HG03571 (cell line): ENCODE results near the gene ACACB.
"Not testable (repeated sequence)": the region's sequence is repeated elsewhere in the genome, so short reads cannot be mapped to it uniquely, and the experiment has no call there.

ENCODE experiments used
- ATAC-seq: cut with Tn5 transposase; IDR thresholded peaks from one replicate; pipeline ENCODE4 v1.9.1; 2021; ENCODE audit not compliant: unreplicated experiment

Gene ACACB

GRCh38 chr12:109170324-109170723 lies 53.9 kb downstream of the ACACB start:
- ATAC-seq: no peak

GRCh38 chr12:109172787-109173186 lies 56.4 kb downstream of the ACACB start:
- not testable (repeated sequence) for ATAC-seq

GRCh38 chr12:109173443-109174240 lies 57.3 kb downstream of the ACACB start:
- no peak for ATAC-seq

DNA sequence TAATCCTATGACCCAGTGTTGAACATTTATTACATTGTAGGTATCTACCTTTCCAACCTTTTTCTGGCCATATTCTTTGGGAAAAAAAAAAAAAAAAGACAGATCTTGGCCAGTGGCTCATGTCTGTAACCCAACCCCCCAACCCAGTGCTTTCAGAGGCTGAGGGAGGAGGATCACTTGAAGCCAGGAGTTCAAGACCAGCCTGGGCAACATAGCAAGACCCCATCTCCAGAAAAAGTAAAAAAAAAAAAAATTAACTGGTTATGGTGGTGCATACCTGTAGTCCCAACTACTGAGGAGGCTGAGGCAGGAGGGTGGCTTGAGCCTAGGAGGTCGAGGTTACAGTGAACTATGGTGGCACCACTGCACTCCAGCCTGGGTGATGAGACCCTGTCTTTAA lies 58.1 kb downstream of the ACACB start:
- ATAC-seq: no peak

DNA sequence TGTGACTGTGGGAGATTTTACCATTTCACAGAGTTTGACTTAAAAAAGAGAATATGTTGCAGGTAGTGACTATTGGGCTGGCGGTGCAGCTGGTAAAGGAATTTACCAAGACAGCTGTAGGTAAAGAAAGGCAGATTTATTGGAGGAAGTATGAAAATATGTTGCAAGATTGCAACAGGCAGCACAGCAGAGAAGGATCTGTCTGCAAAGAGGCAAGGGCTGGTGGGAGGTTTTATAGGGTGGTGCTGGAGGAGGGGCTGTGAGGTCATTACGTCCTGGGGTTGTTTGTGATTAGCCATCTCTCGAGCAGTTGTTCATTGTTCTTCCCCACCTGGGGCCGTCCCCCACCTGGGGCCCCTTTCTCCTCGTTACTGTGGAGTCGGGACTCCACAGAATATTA lies 62.1 kb downstream of the ACACB start:
- no peak for ATAC-seq

DNA sequence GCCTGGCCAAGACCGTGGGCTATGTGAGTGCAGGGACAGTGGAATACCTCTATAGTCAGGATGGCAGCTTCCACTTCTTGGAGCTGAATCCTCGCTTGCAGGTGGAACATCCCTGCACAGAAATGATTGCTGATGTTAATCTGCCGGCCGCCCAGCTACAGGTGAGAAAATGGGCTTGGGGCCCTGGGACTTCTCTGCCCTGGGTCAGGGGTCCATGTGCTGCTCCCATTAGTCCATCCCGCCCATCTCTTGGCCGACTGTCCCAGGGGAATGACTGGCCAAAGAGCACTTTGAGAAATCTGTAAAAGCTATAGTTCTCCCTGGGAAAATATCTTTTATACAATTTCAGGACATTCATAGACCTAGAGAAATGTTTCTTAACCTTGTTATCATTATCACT lies 63.5 kb downstream of the ACACB start:
- no peak for ATAC-seq

DNA sequence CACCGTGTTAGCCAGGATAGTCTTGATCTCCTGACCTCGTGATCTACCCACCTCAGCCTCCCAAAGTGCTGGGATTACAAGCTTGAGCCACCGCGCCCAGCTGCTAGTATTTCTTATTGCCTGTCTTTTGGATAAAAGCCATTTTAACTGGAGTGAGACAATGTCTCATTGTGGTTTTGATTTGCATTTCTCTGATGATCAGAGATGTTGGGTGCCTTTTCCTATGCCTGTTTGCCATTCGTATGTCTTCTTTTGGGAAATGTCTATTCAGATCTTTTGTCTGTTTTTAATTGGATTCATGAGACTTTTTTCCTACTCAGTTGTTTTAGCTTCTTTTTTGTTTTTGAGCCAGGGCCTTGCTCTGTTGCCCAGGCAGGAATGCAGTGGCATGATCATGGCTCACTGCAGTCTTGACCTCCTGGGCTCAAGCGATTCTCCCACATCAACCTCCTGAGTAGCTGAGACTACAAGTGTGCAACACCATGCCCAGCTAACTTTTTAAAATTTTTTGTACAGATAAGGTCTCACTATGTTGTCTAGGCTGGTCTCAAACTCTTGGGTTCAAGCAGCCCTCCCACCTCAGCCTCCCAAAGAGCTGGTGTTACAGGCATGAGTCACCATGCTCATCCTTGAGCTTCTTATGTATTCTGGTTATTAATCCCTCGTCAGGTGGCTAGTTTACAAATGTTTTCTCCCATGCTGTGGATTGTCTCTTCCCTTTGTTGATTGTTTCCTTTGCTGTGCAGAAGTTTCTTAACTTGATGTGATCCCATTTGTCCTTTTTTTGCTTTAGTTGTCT lies 65.9 kb downstream of the ACACB start:
- ATAC-seq: no peak

- ATAC-seq: no peak
Measured at GRCh38 chr12:109185441-109185840, 69.1 kb downstream of the ACACB start.

GRCh38 chr12:109186993-109187653 lies 70.7 kb downstream of the ACACB start:
- ATAC-seq: no peak

DNA sequence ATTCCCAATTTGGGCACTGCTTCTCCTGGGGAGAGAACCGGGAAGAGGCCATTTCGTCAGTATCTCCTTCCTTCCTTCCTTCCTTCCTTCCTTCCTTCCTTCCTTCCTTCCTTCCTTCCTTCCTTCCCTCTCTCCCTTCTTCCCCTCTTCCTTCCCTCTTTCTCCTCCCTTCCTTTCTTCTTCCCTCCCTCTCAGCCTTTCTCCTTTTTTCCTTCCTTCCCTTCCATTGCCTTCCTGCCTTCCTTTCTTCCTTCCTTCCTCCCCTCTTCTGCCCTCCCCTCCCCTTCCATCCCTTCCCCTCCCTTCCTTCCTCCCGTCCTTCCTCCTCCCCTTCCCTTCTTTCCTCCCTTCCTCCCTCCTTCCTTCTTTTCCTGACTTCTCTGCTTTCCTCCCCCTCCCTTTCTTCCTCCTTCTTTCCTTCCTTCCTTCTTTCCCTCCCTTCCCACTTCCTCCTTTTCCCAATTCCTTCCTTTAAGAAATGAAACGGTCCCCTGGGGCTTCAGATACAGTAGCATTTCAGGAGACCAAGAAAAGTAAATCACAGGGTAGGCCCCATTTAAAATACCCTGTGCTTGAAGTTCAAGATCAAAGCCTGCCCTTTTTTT lies 71.8 kb downstream of the ACACB start:
- no peak for ATAC-seq

GRCh38 chr12:109189291-109189690 lies 72.9 kb downstream of the ACACB start:
- no peak for ATAC-seq

GRCh38 chr12:109191621-109192250 lies 75.3 kb downstream of the ACACB start:
- ATAC-seq: no peak

GRCh38 chr12:109192358-109192757 lies 76.0 kb downstream of the ACACB start:
- ATAC-seq: no peak

DNA sequence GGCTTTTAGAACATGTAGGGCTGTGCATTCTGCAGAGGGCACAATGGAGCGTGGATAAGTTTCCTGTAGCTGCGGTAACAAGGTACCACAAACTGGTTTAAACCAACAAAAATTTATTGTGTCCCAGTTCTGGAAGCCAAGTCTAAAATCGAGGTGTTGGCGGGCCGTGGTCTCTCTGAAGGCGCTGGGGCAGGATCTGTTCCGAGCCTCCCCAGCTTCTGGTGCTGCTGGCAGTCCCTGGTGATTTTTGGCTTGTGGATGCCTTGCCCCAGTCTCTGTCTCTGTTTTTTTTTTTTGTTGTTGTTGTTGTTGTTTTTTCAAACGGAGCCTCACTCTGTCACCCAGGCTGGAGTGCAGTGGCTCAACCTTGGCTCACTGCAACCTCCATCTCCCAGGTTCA lies 77.5 kb downstream of the ACACB start:
- ATAC-seq: no peak

DNA sequence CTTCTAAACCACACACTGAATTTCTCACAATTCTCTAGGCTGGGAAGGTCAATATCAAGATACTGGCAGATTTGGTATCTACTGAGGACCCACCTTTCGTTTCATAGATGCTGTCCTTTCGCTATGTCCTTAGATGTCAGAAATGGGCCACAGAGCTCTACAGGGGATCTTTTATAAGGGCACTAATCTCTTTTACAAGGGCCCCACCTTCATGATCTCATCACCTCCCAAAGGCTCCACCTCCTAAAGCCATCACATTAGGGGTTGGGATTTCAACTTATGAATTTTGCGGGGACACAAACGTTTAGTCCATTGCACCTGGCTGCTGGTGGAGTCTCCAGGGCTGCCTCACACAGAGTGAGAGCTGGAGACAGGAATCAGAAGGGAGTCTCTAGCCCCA lies 79.9 kb downstream of the ACACB start:
- no peak for ATAC-seq

- no peak for ATAC-seq
Measured at GRCh38 chr12:109197327-109197726, 80.9 kb downstream of the ACACB start.

DNA sequence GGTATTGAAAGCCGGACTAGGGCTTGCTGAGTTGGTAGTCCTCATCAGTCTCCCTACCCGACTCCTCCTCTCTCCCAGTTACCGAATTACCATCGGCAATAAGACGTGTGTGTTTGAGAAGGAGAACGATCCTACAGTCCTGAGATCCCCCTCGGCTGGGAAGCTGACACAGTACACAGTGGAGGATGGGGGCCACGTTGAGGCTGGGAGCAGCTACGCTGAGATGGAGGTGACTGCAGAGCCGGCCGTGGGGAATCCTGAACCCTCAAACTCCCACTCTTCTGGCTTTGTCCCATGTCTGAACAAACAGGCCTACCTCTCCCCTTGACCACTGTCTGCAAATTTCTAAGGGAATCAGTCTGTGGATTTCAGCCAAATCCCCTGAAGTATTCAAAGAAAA lies 82.9 kb downstream of the ACACB start:
- no peak for ATAC-seq

DNA sequence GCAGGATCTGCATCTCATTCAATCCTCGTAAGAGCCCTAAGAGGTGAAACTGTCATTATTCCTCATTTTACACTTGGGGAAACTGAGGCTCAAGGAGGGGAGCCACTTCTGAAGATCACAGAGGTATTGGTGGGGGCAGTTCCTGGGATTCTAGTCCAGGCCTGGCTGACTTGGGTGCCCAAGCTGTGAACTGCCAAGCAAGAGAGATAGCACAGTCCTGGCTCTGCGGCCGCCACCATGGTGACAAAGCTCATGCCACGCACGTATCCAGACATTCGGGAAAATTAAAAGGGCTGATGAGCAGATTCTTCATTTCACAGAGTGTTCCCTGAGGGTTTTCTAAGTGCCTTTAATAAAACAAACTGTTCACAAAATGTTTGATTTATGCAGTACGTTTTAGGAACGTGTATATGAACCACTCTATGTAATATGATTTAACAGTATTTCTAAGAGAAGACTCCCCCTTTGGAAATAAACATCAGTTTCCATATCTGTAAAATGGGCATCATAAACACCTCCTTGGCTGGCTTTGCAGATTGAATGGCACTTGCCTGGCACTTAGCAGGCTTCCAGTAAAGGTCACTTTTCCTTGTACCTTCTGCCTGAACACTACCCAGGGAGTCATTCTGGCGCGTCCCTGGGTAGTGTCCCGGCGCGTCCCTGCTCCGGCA lies 84.6 kb downstream of the ACACB start:
- ATAC-seq: no peak

GRCh38 chr12:109201496-109201885 lies 85.1 kb downstream of the ACACB start:
- ATAC-seq: no peak

DNA sequence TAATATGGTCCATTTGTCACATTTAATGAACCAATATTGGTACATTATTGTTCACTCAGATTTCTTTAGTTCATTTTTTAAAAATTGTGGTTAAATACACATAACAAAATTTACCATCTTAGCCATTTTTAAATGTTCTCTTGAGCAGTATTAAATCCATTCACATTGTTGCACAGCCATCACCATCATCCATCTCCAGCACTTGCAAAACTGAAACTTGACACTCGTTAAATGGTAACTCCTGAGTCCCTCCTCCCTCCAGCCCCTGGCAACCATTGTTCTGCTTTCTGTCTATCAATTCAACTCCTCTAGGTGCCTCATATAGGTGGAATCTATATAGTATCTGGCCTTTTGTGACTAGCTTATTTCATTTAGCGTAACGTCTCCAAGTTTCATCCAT lies 86.4 kb downstream of the ACACB start:
- no peak for ATAC-seq
